Neural crest cell (in vitro differentiated cells): ENCODE data around the gene ATP2C2. TPM values are rescaled to one million over a fixed set of nuclear protein-coding genes. Genes with fewer than 3 reads are reported as not detected.
"Not testable (repeated sequence)": the region's sequence is repeated elsewhere in the genome, so short reads cannot be mapped to it uniquely, and the experiment has no call there.

Experiments
- DNase-seq: peaks from one replicate; pipeline ENCODE4 v3.0.0; 2021; ENCODE audit warnings: low read depth, mixed read lengths, low spot score
- H3K27ac Mint-ChIP-seq: one replicate; pipeline ENCODE4 v1.8.0; 2021; ENCODE audit warnings: mild to moderate bottlenecking, mixed read lengths; ENCODE audit not compliant: unreplicated experiment
- H3K27me3 Mint-ChIP-seq: 2 replicates; pipeline ENCODE4 v1.8.0; 2021; ENCODE audit warnings: low read depth, mild to moderate bottlenecking, mixed read lengths
- H3K36me3 Mint-ChIP-seq: 2 replicates; pipeline ENCODE4 v1.8.0; 2021; ENCODE audit warnings: low read depth, mild to moderate bottlenecking, mixed read lengths
- H3K4me1 Mint-ChIP-seq: 2 replicates; pipeline ENCODE4 v1.8.0; 2021; ENCODE audit warnings: mixed read lengths
- H3K4me3 Mint-ChIP-seq: one replicate; pipeline ENCODE4 v1.8.0; 2021; ENCODE audit warnings: mild to moderate bottlenecking, mixed read lengths
- H3K9me3 Mint-ChIP-seq: 2 replicates; pipeline ENCODE4 v1.8.0; 2021; ENCODE audit warnings: mixed read lengths
- total RNA-seq: library from RNA; stranded (reverse); gene quantifications from 2 replicates; pipeline ENCODE4 v1.2.1, GENCODE V29; 2021
- TF ChIP-seq, protein P1 (sequence below): fragments of 200-600 bp; sonication (generic); conservative IDR thresholded peaks from 2 replicates; pipeline ENCODE4 v1.5.0; 2021; ENCODE audit warnings: antibody characterized with exemption, mild to moderate bottlenecking

ATP2C2 gene
- total RNA-seq, 1 donor from 2014 or later = 0.30 TPM

DNA sequence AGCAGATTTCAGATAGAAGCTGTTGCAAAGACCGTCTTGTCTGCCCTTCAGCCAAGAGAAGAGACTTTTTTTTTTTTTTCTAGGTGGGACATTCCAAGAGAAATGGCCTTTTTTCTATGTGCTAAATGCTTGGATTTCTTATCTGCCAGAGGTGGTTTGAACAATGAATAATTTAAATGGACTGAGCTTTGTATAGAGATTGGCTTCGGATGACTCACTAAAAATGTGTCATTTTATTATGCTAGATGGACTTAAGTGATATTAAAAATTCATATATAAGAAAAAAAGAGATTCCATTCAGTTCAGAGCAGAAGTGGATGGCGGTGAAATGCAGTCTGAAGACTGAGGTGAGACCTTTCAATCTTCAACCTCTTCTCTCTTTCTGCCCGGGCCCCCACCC lies 77.7 kb downstream of the ATP2C2 start:
- Mint-ChIP-seq H3K9me3 (no peaks in the 10 kb centered on the region), H3K4me3 (no peak overlapping the region), H3K4me1 (peaks cover 8% of the 10 kb centered on the region)

DNA sequence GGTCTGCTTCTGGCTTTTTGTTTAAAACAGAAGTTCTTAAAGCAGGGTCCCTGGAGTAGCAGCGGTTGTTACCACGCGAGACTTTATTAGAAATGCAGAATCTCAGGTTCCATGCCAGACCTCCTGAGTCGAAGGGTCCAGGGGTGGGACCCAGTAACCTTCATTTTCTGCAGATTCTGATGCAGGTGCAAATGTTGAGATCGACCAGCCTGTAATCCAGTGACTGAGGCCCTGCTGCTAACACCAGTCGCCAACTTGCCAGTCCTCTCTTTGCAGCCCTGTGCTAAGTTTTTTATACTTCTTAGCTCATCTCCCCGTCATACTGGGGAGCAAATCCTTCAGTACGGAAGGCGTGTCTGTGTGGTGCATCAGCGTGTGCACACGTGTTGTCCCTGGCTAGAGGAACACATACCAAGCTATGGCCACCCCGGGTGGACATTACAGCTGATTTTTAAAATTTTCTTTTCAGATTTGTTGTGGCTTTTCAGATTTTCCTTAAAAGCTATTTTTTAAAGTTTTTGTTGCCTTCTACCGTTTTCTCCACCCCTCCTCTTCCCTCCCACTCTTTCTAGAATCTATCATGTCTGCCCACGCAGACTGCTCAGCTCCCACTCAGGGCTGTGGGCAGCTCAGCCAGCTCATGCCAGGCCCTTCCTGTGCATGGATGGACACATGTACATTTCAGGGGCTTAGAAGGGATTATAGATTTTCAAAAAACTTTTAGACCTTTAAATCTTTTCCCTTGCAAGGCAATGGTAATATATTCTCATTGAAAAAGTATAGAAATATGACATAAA lies 78.5 kb downstream of the ATP2C2 start:
- TF ChIP-seq, protein P1, sequence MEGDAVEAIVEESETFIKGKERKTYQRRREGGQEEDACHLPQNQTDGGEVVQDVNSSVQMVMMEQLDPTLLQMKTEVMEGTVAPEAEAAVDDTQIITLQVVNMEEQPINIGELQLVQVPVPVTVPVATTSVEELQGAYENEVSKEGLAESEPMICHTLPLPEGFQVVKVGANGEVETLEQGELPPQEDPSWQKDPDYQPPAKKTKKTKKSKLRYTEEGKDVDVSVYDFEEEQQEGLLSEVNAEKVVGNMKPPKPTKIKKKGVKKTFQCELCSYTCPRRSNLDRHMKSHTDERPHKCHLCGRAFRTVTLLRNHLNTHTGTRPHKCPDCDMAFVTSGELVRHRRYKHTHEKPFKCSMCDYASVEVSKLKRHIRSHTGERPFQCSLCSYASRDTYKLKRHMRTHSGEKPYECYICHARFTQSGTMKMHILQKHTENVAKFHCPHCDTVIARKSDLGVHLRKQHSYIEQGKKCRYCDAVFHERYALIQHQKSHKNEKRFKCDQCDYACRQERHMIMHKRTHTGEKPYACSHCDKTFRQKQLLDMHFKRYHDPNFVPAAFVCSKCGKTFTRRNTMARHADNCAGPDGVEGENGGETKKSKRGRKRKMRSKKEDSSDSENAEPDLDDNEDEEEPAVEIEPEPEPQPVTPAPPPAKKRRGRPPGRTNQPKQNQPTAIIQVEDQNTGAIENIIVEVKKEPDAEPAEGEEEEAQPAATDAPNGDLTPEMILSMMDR = no peak
- Mint-ChIP-seq H3K9me3 (no peaks in the 10 kb centered on the region), H3K27ac (no peak overlapping the region), H3K4me1 (peaks cover 8% of the 10 kb centered on the region), H3K36me3 (no peaks in the 10 kb centered on the region), H3K4me3 (no peak overlapping the region), H3K27me3 (peaks cover 4% of the 10 kb centered on the region)
- no peak for DNase-seq

More for the DNA sequence above, 77.7 kb downstream of the ATP2C2 start:
- Mint-ChIP-seq H3K27me3 (peaks cover 4% of the 10 kb centered on the region), H3K27ac (no peak overlapping the region), H3K36me3 (no peaks in the 10 kb centered on the region)
- DNase-seq = no peak
- TF ChIP-seq, protein P1 = no peak

DNA sequence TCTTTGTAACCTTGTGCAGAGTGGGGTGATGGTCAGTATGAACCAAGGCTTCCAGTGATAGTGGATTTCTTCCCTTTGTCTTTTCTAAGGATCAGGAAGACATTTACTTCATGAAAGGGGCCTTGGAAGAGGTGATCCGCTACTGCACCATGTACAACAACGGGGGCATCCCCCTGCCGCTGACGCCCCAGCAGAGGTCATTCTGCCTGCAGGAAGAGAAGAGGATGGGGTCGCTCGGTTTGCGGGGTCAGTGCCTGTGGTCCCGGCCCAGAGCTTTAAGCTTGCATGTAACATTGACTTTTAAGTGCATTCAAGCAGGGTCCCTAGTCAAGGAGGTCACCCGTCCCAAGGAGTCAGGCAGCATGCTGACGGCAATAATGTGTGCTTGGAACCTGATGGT lies 80.1 kb downstream of the ATP2C2 start:
- no peaks in the 10 kb centered on the region for H3K36me3 Mint-ChIP-seq
- no peak for DNase-seq
- peaks cover 4% of the 10 kb centered on the region for H3K27me3 Mint-ChIP-seq
- H3K4me1 Mint-ChIP-seq = peaks cover 8% of the 10 kb centered on the region
- TF ChIP-seq, protein P1 = no peak
- H3K27ac Mint-ChIP-seq = no peak overlapping the region
- H3K9me3 Mint-ChIP-seq = no peaks in the 10 kb centered on the region
- no peak overlapping the region for H3K4me3 Mint-ChIP-seq

DNA sequence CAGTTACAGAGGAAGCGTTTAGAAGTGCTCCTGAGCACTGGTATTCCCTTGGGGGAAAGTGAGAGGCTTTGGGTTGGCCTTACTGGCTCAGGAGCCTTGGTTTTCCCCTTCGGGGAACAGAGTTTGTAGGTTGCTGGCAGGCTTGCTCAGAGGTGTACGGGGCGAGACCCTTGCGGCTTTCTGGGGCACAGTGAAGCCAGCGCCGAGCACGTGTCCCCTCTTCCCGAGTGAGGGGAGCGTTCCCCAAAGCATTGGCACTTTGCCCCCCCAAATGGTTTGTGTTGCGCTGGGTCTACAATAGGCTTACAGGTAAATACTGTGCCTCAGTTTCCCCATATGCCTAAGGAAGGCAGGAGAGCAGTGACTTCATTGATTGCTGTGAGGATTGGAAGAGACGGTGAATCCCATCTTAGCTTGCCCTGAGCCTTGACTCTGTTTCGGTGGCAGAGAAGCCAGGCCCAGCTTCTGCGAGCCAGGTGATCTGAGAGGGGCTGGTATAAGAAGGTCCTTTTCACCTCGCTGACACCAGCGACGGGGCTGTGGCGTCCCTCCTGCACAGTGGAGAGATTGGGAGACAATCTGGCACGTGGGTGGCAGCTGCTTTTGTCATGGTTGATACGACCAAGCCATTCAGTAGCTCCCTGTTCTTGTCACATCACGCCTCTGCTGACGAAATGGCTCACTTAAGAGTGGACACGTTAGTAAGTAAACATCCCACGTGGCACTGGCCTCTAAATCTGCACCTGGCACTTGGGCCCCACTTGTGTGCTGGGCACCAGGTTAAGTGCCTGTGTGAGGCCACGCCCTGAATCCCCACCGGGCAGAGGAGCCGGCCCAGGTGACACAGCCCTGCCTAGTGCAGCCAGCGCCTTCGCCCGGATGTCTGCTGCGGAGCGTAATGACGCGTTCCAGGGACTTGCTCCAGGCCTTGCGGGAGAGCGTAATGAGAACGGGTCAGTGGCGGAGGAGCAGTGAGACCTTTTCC lies 81.1 kb downstream of the ATP2C2 start:
- Mint-ChIP-seq H3K36me3 (no peaks in the 10 kb centered on the region), H3K27me3 (no peaks in the 10 kb centered on the region), H3K4me1 (peaks cover 5% of the 10 kb centered on the region), H3K4me3 (no peak overlapping the region), H3K9me3 (no peaks in the 10 kb centered on the region), H3K27ac (no peak overlapping the region)
- no peak for DNase-seq
- TF ChIP-seq, protein P1 = no peak

DNA sequence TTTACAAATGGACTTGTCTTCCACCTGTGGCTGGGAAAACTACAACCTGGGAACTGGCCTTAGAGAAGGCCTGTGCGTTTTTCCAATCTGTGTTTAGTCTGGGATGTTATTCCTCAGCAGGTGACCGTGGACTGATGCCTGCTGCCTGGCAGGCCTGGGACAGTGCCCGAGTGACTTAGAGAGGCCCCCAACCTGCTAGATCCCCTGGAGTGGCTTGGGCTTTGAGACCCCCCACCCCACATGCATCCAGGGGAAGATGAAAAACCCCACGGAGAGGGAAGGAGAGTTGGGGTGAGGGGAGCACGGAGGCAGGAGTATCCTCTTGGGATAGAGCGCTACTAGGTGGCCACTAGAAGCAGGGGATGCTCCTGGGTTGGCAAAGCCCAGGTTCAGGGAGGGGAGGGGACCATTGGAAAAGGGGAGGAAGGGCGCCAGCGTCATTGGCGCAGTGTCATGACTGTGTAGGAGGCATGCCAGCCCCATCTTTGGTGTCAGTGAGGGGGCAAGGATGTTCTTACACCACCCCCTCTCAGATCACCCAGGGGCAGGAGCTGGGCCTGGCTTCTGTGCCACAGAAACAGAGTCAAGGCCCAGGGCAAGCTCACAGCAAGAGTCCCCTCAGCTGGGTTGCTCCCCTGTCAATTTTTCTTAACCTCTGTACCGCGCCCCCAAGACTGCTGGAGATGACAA lies 82.0 kb downstream of the ATP2C2 start:
- no peaks in the 10 kb centered on the region for H3K36me3 Mint-ChIP-seq
- no peaks in the 10 kb centered on the region for H3K9me3 Mint-ChIP-seq

DNA sequence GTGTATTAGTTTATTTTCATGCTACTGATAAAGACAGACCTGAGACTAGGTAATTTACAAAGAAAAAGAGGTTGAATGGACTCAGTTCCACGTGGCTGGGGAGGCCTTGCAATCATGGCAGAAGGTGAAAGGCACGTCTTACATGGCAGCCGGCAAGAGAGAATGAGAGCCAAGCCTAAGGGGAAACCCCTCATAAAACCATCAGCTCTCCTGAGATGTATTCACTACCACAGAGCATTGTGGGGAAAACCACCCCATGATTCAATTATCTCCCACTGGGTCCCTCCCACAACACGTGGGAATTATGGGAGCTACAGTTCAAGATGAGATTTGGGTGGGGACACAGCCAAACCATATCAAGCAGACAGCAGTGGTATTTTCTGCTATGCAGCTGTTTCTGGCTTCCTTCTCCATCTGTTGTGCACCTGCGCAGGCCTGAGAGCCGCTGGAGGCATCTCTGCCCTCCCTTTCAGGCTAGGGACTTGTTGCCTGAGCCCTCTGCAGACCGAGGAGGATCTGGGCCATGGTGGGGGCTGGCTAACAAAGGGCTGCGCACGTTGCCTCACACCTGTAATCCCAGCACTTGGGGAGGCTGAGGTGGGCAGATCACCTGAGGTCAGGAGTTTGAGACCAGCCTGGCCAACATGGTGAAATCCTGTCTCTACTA lies 82.8 kb downstream of the ATP2C2 start:
- H3K9me3 Mint-ChIP-seq, DNase-seq: not testable (repeated sequence)

More for the DNA sequence above, 82.0 kb downstream of the ATP2C2 start:
- Mint-ChIP-seq H3K27me3 (no peaks in the 10 kb centered on the region), H3K27ac (peak overlapping the region; percentile 50), H3K4me1 (peaks cover 5% of the 10 kb centered on the region), H3K4me3 (no peak overlapping the region)
- no peak for DNase-seq
- TF ChIP-seq, protein P1 = no peak

More for the DNA sequence above, 82.8 kb downstream of the ATP2C2 start:
- not testable (repeated sequence) for H3K27ac Mint-ChIP-seq, H3K27me3 Mint-ChIP-seq, H3K4me3 Mint-ChIP-seq, H3K4me1 Mint-ChIP-seq, H3K36me3 Mint-ChIP-seq
